Measurements from ENCODE around the gene FADS2. TPM values are rescaled to one million over a fixed set of nuclear protein-coding genes. Genes with fewer than 3 reads are reported as not detected.
A peak's percentile ranks its signal among the peaks of the same experiment; 100 is the strongest.

FADS2 gene
- total and polyA plus RNA-seq, 2 of the 13 experiments (the other 11 are each of a cell fraction or from before 2014, with no cell fraction given), result 90.1 to 124 TPM

GRCh38 chr11:61792310-61793082, 35.6 kb upstream of the FADS2 start, which contains the start of the genes FEN1 and TMEM258 (continued):
- TF ChIP-seq NFKBIZ (CRISPR knock-in tag; IDR thresholded peaks at IDR 0.05) (0 out of 2 replicates have a peak, but pooled peaks have one; percentile 54), ZNF451 (CRISPR knock-in tag; IDR thresholded peaks at IDR 0.05) (0 out of 2 replicates have a peak, but pooled peaks have one; percentile 32), ZNF75D (CRISPR knock-in tag; IDR thresholded peaks at IDR 0.05; ENCODE audit: borderline replicate concordance) (no peak), PHB2 (IDR thresholded peaks at IDR 0.05; ENCODE audit: partially characterized antibody) (no peak), THRA (CRISPR knock-in tag; IDR thresholded peaks at IDR 0.05; ENCODE audit: borderline replicate concordance) (peak; percentile 48), YEATS4 (CRISPR knock-in tag; IDR thresholded peaks at IDR 0.05; ENCODE audit: borderline replicate concordance) (peak; percentile 87), ZNF615 (CRISPR knock-in tag; IDR thresholded peaks at IDR 0.05; ENCODE audit: borderline replicate concordance) (0 out of 2 replicates have a peak, but pooled peaks have one; percentile 30), SIN3B (IDR thresholded peaks at IDR 0.05; ENCODE audit: low read length) (peak; percentile 77), HDAC1 (CRISPR knock-in tag; IDR thresholded peaks at IDR 0.05) (peak; percentile 98), ZNF546 (CRISPR knock-in tag; conservative IDR thresholded peaks at IDR 0.05) (peak; percentile 46; the same call in 1 of the 2 replicates), ZNF33A (CRISPR knock-in tag; IDR thresholded peaks at IDR 0.05; ENCODE audit: borderline replicate concordance) (peak; percentile 23; the same call in 1 of the 2 replicates), MXD1 (CRISPR knock-in tag; IDR thresholded peaks at IDR 0.05) (peak; percentile 91; the same call in 1 of the 2 replicates), SKIL (CRISPR knock-in tag; IDR thresholded peaks at IDR 0.05; ENCODE audit: borderline replicate concordance) (no peak), ZNF788 (CRISPR knock-in tag; IDR thresholded peaks at IDR 0.05; ENCODE audit: borderline replicate concordance) (0 out of 2 replicates have a peak, but pooled peaks have one; percentile 1), HOXA3 (CRISPR knock-in tag; IDR thresholded peaks at IDR 0.05) (peak; percentile 62)
- TF ChIP-seq, protein P1, sequence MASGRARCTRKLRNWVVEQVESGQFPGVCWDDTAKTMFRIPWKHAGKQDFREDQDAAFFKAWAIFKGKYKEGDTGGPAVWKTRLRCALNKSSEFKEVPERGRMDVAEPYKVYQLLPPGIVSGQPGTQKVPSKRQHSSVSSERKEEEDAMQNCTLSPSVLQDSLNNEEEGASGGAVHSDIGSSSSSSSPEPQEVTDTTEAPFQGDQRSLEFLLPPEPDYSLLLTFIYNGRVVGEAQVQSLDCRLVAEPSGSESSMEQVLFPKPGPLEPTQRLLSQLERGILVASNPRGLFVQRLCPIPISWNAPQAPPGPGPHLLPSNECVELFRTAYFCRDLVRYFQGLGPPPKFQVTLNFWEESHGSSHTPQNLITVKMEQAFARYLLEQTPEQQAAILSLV (CRISPR knock-in tag; IDR thresholded peaks at IDR 0.05; ENCODE audit: borderline replicate concordance), result peak; percentile 84; the same call in 1 of the 2 replicates
- TF ChIP-seq, protein P2, sequence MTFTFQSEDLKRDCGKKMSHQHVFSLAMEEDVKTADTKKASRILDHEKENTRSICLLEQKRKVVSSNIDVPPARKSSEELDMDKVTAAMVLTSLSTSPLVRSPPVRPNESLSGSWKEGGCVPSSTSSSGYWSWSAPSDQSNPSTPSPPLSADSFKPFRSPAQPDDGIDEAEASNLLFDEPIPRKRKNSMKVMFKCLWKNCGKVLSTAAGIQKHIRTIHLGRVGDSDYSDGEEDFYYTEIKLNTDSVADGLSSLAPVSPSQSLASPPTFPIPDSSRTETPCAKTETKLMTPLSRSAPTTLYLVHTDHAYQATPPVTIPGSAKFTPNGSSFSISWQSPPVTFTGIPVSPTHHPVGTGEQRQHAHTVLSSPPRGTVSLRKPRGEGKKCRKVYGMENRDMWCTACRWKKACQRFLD (CRISPR knock-in tag; IDR thresholded peaks at IDR 0.05; ENCODE audit: borderline replicate concordance), result peak; percentile 94; the same call in 1 of the 2 replicates
- TF ChIP-seq, protein P3, sequence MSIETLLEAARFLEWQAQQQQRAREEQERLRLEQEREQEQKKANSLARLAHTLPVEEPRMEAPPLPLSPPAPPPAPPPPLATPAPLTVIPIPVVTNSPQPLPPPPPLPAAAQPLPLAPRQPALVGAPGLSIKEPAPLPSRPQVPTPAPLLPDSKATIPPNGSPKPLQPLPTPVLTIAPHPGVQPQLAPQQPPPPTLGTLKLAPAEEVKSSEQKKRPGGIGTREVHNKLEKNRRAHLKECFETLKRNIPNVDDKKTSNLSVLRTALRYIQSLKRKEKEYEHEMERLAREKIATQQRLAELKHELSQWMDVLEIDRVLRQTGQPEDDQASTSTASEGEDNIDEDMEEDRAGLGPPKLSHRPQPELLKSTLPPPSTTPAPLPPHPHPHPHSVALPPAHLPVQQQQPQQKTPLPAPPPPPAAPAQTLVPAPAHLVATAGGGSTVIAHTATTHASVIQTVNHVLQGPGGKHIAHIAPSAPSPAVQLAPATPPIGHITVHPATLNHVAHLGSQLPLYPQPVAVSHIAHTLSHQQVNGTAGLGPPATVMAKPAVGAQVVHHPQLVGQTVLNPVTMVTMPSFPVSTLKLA (IDR thresholded peaks at IDR 0.05), result peak; percentile 61

Data from HepG2 (cell line).